ENCODE results near the gene CMTM2. TPM values are rescaled to one million over a fixed set of nuclear protein-coding genes. Genes with fewer than 3 reads are reported as not detected.
A peak's percentile ranks its signal among the peaks of the same experiment; 100 is the strongest.

Gene CMTM2
- total and polyA plus RNA-seq, 9 of the 15 experiments (the other 6 are each of a cell fraction or from before 2014, with no cell fraction given): not detected

GRCh38 chr16:66552286-66553177 is 26.7 kb upstream of the CMTM2 start, which contains the start of gene CKLF (continued):
- no peak for TF ChIP-seq SNRNP70 (optimal IDR thresholded peaks at IDR 0.05; ENCODE audit: low read depth, low read length)
- TF ChIP-seq ZNF407 (IDR thresholded peaks at IDR 0.05; ENCODE audit: low read depth): no peak
- 0 out of 2 replicates have a peak, but pooled peaks have one; percentile 43 for TF ChIP-seq ZNF3 (CRISPR knock-in tag; IDR thresholded peaks at IDR 0.05)
- TF ChIP-seq ZSCAN29 (IDR thresholded peaks at IDR 0.05): no peak
- 0 out of 2 replicates have a peak, but pooled peaks have one; percentile 57 for TF ChIP-seq KLF6 (CRISPR knock-in tag; IDR thresholded peaks at IDR 0.05; ENCODE audit: borderline replicate concordance)
- TF ChIP-seq CHD2 (IDR thresholded peaks at IDR 0.05; ENCODE audit: low read depth, low read length): peak; percentile 83
- peak; percentile 69; the same call in 1 of the 2 replicates for TF ChIP-seq SMAD3 (CRISPR knock-in tag; conservative IDR thresholded peaks at IDR 0.05)
- TF ChIP-seq, protein P1, sequence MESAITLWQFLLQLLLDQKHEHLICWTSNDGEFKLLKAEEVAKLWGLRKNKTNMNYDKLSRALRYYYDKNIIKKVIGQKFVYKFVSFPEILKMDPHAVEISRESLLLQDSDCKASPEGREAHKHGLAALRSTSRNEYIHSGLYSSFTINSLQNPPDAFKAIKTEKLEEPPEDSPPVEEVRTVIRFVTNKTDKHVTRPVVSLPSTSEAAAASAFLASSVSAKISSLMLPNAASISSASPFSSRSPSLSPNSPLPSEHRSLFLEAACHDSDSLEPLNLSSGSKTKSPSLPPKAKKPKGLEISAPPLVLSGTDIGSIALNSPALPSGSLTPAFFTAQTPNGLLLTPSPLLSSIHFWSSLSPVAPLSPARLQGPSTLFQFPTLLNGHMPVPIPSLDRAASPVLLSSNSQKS (CRISPR knock-in tag; IDR thresholded peaks at IDR 0.05): no peak
- peak; percentile 54; the same call in 1 of the 2 replicates for TF ChIP-seq SMARCA4 (IDR thresholded peaks at IDR 0.05)
- no peak for TF ChIP-seq NFATC3 (IDR thresholded peaks at IDR 0.05)
- peak; percentile 93 for TF ChIP-seq GTF2E2 (tag; IDR thresholded peaks at IDR 0.05)
- TF ChIP-seq E2F4 (CRISPR knock-in tag; IDR thresholded peaks at IDR 0.05; ENCODE audit: low read depth): peak; percentile 80
- TF ChIP-seq SAP30 (IDR thresholded peaks at IDR 0.05; ENCODE audit: borderline replicate concordance, insufficient read depth, low read depth, low read length, poor library complexity, severe bottlenecking): peak; percentile 14
- TF ChIP-seq FOXJ2 (tag; IDR thresholded peaks at IDR 0.05): no peak
- TF ChIP-seq, protein P2, sequence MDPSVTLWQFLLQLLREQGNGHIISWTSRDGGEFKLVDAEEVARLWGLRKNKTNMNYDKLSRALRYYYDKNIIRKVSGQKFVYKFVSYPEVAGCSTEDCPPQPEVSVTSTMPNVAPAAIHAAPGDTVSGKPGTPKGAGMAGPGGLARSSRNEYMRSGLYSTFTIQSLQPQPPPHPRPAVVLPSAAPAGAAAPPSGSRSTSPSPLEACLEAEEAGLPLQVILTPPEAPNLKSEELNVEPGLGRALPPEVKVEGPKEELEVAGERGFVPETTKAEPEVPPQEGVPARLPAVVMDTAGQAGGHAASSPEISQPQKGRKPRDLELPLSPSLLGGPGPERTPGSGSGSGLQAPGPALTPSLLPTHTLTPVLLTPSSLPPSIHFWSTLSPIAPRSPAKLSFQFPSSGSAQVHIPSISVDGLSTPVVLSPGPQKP (CRISPR knock-in tag; IDR thresholded peaks at IDR 0.05): no peak
- TF ChIP-seq PTBP1 (IDR thresholded peaks at IDR 0.05; ENCODE audit: low read depth, low read length): no peak

All from K562 (cell line).